Osteoblast (primary cell): ENCODE results near the gene ORM2. TPM values are rescaled to one million over a fixed set of nuclear protein-coding genes. Genes with fewer than 3 reads are reported as not detected.

ENCODE experiments used
- DNase-seq: peaks from one replicate; pipeline ENCODE4 v3.0.0; 2011; ENCODE audit warnings: low spot score, mixed read lengths; ENCODE audit not compliant: insufficient read length; ENCODE audit errors: missing footprints
- H2AFZ ChIP-seq: 2 replicates; pipeline ENCODE4 v1.6.0; 2011; ENCODE audit warnings: mild to moderate bottlenecking, low read length
- H3K27ac ChIP-seq: 2 replicates; pipeline ENCODE4 v1.5.1; 2011; ENCODE audit warnings: mild to moderate bottlenecking, low read depth, low read length, moderate library complexity
- H3K27me3 ChIP-seq: 2 replicates; pipeline ENCODE4 v1.6.0; 2012; ENCODE audit warnings: mild to moderate bottlenecking, control low read depth, inconsistent platforms, low read length, moderate library complexity; ENCODE audit not compliant: insufficient read depth
- H3K36me3 ChIP-seq: 2 replicates; pipeline ENCODE4 v1.5.1; 2011; ENCODE audit warnings: mild to moderate bottlenecking, low read length, control low read depth, moderate library complexity; ENCODE audit not compliant: insufficient read depth
- H3K4me1 ChIP-seq: 2 replicates; pipeline ENCODE4 v1.5.1; 2011; ENCODE audit warnings: mild to moderate bottlenecking, low read length, control low read depth, moderate library complexity; ENCODE audit not compliant: insufficient read depth
- H3K4me2 ChIP-seq: 2 replicates; pipeline ENCODE4 v1.6.0; 2011; ENCODE audit warnings: mild to moderate bottlenecking, low read length; ENCODE audit not compliant: insufficient read depth
- H3K4me3 ChIP-seq: fragments of 200-600 bp; sonication (generic); 3 replicates; pipeline ENCODE4 v1.5.1; 2012; ENCODE audit warnings: mild to moderate bottlenecking, low read length, inconsistent platforms; ENCODE audit not compliant: insufficient read depth
- H3K79me2 ChIP-seq: 2 replicates; pipeline ENCODE4 v1.6.0; 2012; ENCODE audit warnings: mild to moderate bottlenecking, low read length, control low read depth, inconsistent platforms; ENCODE audit not compliant: insufficient read depth
- H3K9me3 ChIP-seq: 2 replicates; pipeline ENCODE4 v1.5.1; 2011; ENCODE audit warnings: low read depth, low read length, control low read depth
- H4K20me1 ChIP-seq: 2 replicates; pipeline ENCODE4 v1.6.0; 2012; ENCODE audit warnings: mild to moderate bottlenecking, low read length, control low read depth; ENCODE audit not compliant: insufficient read depth
- total RNA-seq: library from RNA; depleted of rRNA; stranded (reverse); fragments of >200 nt; gene quantifications from 2 replicates; pipeline ENCODE4 v1.2.3, GENCODE V29; 2012
- TF ChIP-seq, protein P1 (sequence below): IDR thresholded peaks from 2 replicates; pipeline ENCODE4 v1.5.1; 2011; ENCODE audit warnings: mild to moderate bottlenecking, low read depth, low read length, moderate library complexity; ENCODE audit errors: extremely low read depth

Gene ORM2
- total RNA-seq, 1 donor = not detected

DNA sequence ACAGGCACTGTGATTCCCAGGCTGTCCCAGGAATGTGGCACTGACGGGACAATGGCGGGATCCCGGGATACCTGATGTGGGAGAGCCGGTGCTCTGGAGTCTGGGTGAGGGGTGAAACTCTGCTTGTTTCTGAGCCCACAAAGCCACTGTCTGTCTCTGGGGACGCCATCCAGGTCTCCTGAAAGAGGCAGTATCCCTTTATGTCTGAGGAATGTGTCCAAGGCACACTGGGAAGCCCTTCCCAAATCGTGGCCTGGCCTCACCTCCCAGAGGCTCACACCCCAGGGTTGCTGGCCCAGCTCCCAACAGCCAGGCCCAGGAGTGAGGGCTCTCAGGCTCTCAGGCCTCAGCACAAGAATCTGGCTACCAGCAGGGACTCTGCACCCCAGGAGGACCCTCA, 27.1 kb downstream of the ORM2 start:
- TF ChIP-seq, protein P1, sequence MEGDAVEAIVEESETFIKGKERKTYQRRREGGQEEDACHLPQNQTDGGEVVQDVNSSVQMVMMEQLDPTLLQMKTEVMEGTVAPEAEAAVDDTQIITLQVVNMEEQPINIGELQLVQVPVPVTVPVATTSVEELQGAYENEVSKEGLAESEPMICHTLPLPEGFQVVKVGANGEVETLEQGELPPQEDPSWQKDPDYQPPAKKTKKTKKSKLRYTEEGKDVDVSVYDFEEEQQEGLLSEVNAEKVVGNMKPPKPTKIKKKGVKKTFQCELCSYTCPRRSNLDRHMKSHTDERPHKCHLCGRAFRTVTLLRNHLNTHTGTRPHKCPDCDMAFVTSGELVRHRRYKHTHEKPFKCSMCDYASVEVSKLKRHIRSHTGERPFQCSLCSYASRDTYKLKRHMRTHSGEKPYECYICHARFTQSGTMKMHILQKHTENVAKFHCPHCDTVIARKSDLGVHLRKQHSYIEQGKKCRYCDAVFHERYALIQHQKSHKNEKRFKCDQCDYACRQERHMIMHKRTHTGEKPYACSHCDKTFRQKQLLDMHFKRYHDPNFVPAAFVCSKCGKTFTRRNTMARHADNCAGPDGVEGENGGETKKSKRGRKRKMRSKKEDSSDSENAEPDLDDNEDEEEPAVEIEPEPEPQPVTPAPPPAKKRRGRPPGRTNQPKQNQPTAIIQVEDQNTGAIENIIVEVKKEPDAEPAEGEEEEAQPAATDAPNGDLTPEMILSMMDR = no peak
- no peaks in the 10 kb centered on the region for H3K27me3 ChIP-seq
- no peak overlapping the region for H2AFZ ChIP-seq
- no peaks in the 10 kb centered on the region for H3K79me2 ChIP-seq
- H3K36me3 ChIP-seq = peaks cover 56% of the 10 kb centered on the region
- H3K4me3 ChIP-seq = no peak overlapping the region
- H4K20me1 ChIP-seq = no peaks in the 10 kb centered on the region
- H3K4me2 ChIP-seq = no peak overlapping the region
- no peaks in the 10 kb centered on the region for H3K9me3 ChIP-seq
- H3K4me1 ChIP-seq = peaks cover 8% of the 10 kb centered on the region
- DNase-seq = no peak
- H3K27ac ChIP-seq = no peak overlapping the region

DNA sequence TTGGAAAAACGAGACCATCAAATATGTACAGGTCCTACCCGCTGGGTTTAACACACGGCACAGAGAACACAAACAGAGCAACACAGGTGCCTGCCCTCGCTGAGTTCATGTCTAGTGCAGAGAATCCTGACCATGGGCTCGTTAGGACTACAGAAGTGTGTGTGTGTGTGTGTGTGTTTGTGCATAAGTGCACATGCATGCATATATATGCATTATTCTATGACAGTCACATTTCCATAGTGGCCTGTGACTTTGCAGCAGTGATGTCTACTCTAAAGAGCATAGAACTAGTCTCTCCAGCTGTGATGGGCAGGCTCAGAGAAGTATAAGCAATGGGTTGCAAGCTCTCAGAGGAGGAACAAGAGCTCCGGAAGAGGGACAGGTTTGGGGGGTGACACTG, 27.7 kb downstream of the ORM2 start:
- H3K9me3 ChIP-seq = no peaks in the 10 kb centered on the region
- H4K20me1 ChIP-seq = no peaks in the 10 kb centered on the region
- no peak overlapping the region for H2AFZ ChIP-seq
- TF ChIP-seq, protein P1 = no peak
- H3K4me1 ChIP-seq = peaks cover 8% of the 10 kb centered on the region
- no peak overlapping the region for H3K4me3 ChIP-seq
- H3K27me3 ChIP-seq = no peaks in the 10 kb centered on the region
- no peak for DNase-seq
- no peak overlapping the region for H3K4me2 ChIP-seq
- H3K36me3 ChIP-seq = peaks cover 59% of the 10 kb centered on the region
- H3K27ac ChIP-seq = no peak overlapping the region
- no peaks in the 10 kb centered on the region for H3K79me2 ChIP-seq

- Histone ChIP-seq H3K4me3 (no peak overlapping the region), H3K9me3 (no peaks in the 10 kb centered on the region), H4K20me1 (no peaks in the 10 kb centered on the region), H2AFZ (no peak overlapping the region), H3K27me3 (no peaks in the 10 kb centered on the region), H3K27ac (no peak overlapping the region), H3K4me2 (no peak overlapping the region), H3K4me1 (peaks cover 8% of the 10 kb centered on the region), H3K79me2 (no peaks in the 10 kb centered on the region), H3K36me3 (peaks cover 60% of the 10 kb centered on the region)
- DNase-seq = no peak
- TF ChIP-seq, protein P1 = no peak
Observed at GRCh38 chr9:114357911-114358328, 28.3 kb downstream of the ORM2 start.

DNA sequence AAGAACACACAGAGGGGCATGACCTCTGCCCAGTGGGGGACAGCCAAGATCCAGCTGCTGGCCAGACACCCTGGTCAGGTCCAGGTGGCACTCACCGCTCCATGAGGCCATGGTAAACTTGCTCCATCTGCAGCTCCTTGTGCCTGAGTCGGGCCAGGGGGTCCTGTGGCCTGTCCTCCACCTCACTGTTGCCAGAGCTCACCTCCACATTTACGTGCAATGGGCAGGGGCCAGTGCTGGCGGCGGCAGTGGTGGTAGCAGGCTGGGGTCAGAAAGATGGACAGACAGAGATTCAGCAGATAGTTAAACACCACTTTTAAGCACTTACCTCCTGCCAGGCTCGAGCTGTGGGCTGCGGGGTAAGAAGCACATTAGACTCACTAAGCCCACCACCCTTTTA, 30.1 kb downstream of the ORM2 start:
- Histone ChIP-seq H3K4me1 (peaks cover 17% of the 10 kb centered on the region), H3K36me3 (peaks cover 57% of the 10 kb centered on the region), H3K79me2 (no peaks in the 10 kb centered on the region), H3K9me3 (no peaks in the 10 kb centered on the region), H2AFZ (no peak overlapping the region), H3K27ac (no peak overlapping the region), H3K27me3 (no peaks in the 10 kb centered on the region), H4K20me1 (no peaks in the 10 kb centered on the region), H3K4me2 (no peak overlapping the region), H3K4me3 (no peak overlapping the region)
- DNase-seq = no peak
- TF ChIP-seq, protein P1 = no peak
